IMR-90 (cell line): Measurements from ENCODE around the gene PPP2R2D. TPM values are rescaled to one million over a fixed set of nuclear protein-coding genes. Genes with fewer than 3 reads are reported as not detected.

ENCODE experiments used
- polyA plus RNA-seq, 3 experiments: library from polyadenylated mRNA; depleted of rRNA; stranded (reverse); fragments of >200 nt; gene quantifications; 2 replicates each; pipeline ENCODE4 v1.2.3, GENCODE V29; 2012; ENCODE audit warnings: low replicate concordance in 1 of 3
- total RNA-seq: library from RNA; depleted of rRNA; stranded (reverse); fragments of >200 nt; gene quantifications from 2 replicates; pipeline ENCODE4 v1.2.3, GENCODE V29; 2012
- TF ChIP-seq, protein P1 (sequence below): conservative IDR thresholded peaks from 2 replicates; pipeline ENCODE4 v1.5.1; 2012; ENCODE audit warnings: mild to moderate bottlenecking, low read depth, low read length, improper control_type of control experiment

Gene PPP2R2D
- total and polyA plus RNA-seq, 2 of the 4 experiments (the other 2 are of a cell fraction) = 22.8 to 23.8 TPM

DNA sequence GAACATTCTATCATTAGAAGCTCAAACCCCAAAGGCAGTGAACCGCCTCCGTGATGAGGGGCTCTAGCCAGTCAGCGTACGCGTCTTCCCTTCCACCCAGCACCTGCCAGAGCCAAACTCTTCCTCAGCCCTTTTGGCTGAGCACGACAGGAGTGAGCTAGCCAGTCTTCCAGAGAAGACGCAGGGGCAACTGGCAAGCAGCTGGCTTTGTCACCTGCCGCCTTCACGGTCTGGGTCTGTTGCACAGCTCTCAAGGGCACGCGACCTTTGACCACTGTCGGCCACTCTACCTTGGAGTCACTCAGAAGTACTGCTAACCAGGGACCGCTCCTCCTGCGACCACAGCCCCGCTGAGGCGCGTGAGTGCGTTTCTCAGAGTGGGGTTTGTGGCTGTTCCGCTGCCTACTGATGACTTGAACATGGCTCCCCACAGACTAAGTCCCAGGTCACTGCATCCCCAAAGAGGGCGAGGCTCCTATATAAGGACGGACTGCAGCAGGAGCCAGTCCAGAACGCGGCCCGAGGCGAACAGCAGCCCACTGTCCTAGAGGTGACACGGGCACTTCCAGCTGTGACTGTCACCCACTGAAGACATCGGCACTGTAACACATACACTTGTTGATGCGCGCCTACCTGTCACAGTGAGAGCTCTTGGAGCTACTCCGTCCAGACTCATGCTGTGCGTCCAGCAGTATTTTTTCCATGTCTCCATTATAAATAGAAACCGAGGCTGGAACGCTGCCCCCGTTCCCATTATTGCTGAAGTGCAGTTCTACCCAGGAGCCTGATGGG is 72.5 kb downstream of the PPP2R2D start (continued):
- TF ChIP-seq, protein P1, sequence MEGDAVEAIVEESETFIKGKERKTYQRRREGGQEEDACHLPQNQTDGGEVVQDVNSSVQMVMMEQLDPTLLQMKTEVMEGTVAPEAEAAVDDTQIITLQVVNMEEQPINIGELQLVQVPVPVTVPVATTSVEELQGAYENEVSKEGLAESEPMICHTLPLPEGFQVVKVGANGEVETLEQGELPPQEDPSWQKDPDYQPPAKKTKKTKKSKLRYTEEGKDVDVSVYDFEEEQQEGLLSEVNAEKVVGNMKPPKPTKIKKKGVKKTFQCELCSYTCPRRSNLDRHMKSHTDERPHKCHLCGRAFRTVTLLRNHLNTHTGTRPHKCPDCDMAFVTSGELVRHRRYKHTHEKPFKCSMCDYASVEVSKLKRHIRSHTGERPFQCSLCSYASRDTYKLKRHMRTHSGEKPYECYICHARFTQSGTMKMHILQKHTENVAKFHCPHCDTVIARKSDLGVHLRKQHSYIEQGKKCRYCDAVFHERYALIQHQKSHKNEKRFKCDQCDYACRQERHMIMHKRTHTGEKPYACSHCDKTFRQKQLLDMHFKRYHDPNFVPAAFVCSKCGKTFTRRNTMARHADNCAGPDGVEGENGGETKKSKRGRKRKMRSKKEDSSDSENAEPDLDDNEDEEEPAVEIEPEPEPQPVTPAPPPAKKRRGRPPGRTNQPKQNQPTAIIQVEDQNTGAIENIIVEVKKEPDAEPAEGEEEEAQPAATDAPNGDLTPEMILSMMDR = no peak
